ENCODE results near the gene SYNJ2.

Gene SYNJ2

GRCh38 chr6:158006331-158006730 is 24.7 kb downstream of the SYNJ2 start:
- Histone ChIP-seq H3F3A (ENCODE audit: insufficient read depth, low read length) (no peaks in the 10 kb centered on the region), H3K27me3 (replicated peaks; ENCODE audit: insufficient read depth, low read length) (no peaks in the 10 kb centered on the region), H3K4me1 (ENCODE audit: low read length) (no peaks in the 10 kb centered on the region), H3K27ac (ENCODE audit: low read length) (no peak overlapping the region), H3K9me2 (replicated peaks; ENCODE audit: insufficient read depth, low read length) (no peaks in the 10 kb centered on the region), H4K20me1 (ENCODE audit: insufficient read depth, low read length) (no peaks in the 10 kb centered on the region), H3K9ac (ENCODE audit: low read length) (no peak overlapping the region), H3K79me2 (ENCODE audit: low read length) (peaks cover 12% of the 10 kb centered on the region), H3K4me3 (ENCODE audit: low read length) (no peak overlapping the region), H3K9me3 (replicated peaks; ENCODE audit: insufficient read depth, low read length) (no peaks in the 10 kb centered on the region), H3K36me3 (replicated peaks; ENCODE audit: insufficient read depth, low read length) (no peaks in the 10 kb centered on the region), H2AFZ (ENCODE audit: low read length) (no peak overlapping the region), H3K4me2 (ENCODE audit: low read depth, low read length) (no peak overlapping the region)
- TF ChIP-seq CTCF (IDR thresholded peaks at IDR 0.05; ENCODE audit: low read length) = no peak
- no peak for TF ChIP-seq EZH2phosphoT487 (IDR thresholded peaks at IDR 0.05; ENCODE audit: low read length)
- no peak for TF ChIP-seq EZH2 (optimal IDR thresholded peaks at IDR 0.05; ENCODE audit: low read depth, low read length)
- no peak for DNase-seq

- no peak for DNase-seq
- Histone ChIP-seq H3K4me2 (ENCODE audit: low read depth, low read length) (no peak overlapping the region), H3K9me3 (replicated peaks; ENCODE audit: insufficient read depth, low read length) (no peaks in the 10 kb centered on the region), H3K9me2 (replicated peaks; ENCODE audit: insufficient read depth, low read length) (no peaks in the 10 kb centered on the region), H3K79me2 (ENCODE audit: low read length) (peaks cover 15% of the 10 kb centered on the region), H4K20me1 (ENCODE audit: insufficient read depth, low read length) (no peaks in the 10 kb centered on the region), H3K4me3 (ENCODE audit: low read length) (no peak overlapping the region), H3K36me3 (replicated peaks; ENCODE audit: insufficient read depth, low read length) (no peaks in the 10 kb centered on the region), H3K27me3 (replicated peaks; ENCODE audit: insufficient read depth, low read length) (no peaks in the 10 kb centered on the region), H2AFZ (ENCODE audit: low read length) (no peak overlapping the region), H3K9ac (ENCODE audit: low read length) (no peak overlapping the region), H3K4me1 (ENCODE audit: low read length) (no peaks in the 10 kb centered on the region), H3F3A (ENCODE audit: insufficient read depth, low read length) (no peaks in the 10 kb centered on the region), H3K27ac (ENCODE audit: low read length) (no peak overlapping the region)
- TF ChIP-seq EZH2 (optimal IDR thresholded peaks at IDR 0.05; ENCODE audit: low read depth, low read length) (no peak), EZH2phosphoT487 (IDR thresholded peaks at IDR 0.05; ENCODE audit: low read length) (no peak), CTCF (IDR thresholded peaks at IDR 0.05; ENCODE audit: low read length) (no peak)
Measured at GRCh38 chr6:158006821-158007570, 25.3 kb downstream of the SYNJ2 start.

- no peaks in the 10 kb centered on the region for H3K4me1 ChIP-seq (ENCODE audit: low read length)
- no peaks in the 10 kb centered on the region for H3F3A ChIP-seq (ENCODE audit: insufficient read depth, low read length)
- H2AFZ ChIP-seq (ENCODE audit: low read length) = no peak overlapping the region
- no peak overlapping the region for H3K4me2 ChIP-seq (ENCODE audit: low read depth, low read length)
- peaks cover 19% of the 10 kb centered on the region for H3K79me2 ChIP-seq (ENCODE audit: low read length)
- no peaks in the 10 kb centered on the region for H3K36me3 ChIP-seq (replicated peaks; ENCODE audit: insufficient read depth, low read length)
- no peak for DNase-seq
- no peak overlapping the region for H3K27ac ChIP-seq (ENCODE audit: low read length)
- TF ChIP-seq EZH2 (optimal IDR thresholded peaks at IDR 0.05; ENCODE audit: low read depth, low read length) = no peak
- no peak for TF ChIP-seq CTCF (IDR thresholded peaks at IDR 0.05; ENCODE audit: low read length)
- TF ChIP-seq EZH2phosphoT487 (IDR thresholded peaks at IDR 0.05; ENCODE audit: low read length) = no peak
- no peaks in the 10 kb centered on the region for H3K9me2 ChIP-seq (replicated peaks; ENCODE audit: insufficient read depth, low read length)
- H3K9me3 ChIP-seq (replicated peaks; ENCODE audit: insufficient read depth, low read length) = no peaks in the 10 kb centered on the region
- no peak overlapping the region for H3K4me3 ChIP-seq (ENCODE audit: low read length)
- no peaks in the 10 kb centered on the region for H3K27me3 ChIP-seq (replicated peaks; ENCODE audit: insufficient read depth, low read length)
- H3K9ac ChIP-seq (ENCODE audit: low read length) = no peak overlapping the region
- no peaks in the 10 kb centered on the region for H4K20me1 ChIP-seq (ENCODE audit: insufficient read depth, low read length)
Measured at GRCh38 chr6:158008864-158009113, 27.1 kb downstream of the SYNJ2 start.

All from MM.1S (cell line).